ENCODE results near the gene XYLT1.

- no peak for TF ChIP-seq POLR2AphosphoS5 (IDR thresholded peaks at IDR 0.05; ENCODE audit: low read depth, low read length)
- no peak for TF ChIP-seq POLR2A (IDR thresholded peaks at IDR 0.05; ENCODE audit: low read depth, low read length)
- no peak for TF ChIP-seq POU2F2 (IDR thresholded peaks at IDR 0.05; ENCODE audit: low read depth, low read length)
- TF ChIP-seq TAF1 (IDR thresholded peaks at IDR 0.05; ENCODE audit: low read depth, low read length): no peak
- TF ChIP-seq SPI1 (IDR thresholded peaks at IDR 0.05; ENCODE audit: low read depth, low read length): no peak
Observed at GRCh38 chr16:17379121-17379571, 91.6 kb downstream of the XYLT1 start.
